ENCODE data around the gene SRMS.

The SRMS gene

DNA sequence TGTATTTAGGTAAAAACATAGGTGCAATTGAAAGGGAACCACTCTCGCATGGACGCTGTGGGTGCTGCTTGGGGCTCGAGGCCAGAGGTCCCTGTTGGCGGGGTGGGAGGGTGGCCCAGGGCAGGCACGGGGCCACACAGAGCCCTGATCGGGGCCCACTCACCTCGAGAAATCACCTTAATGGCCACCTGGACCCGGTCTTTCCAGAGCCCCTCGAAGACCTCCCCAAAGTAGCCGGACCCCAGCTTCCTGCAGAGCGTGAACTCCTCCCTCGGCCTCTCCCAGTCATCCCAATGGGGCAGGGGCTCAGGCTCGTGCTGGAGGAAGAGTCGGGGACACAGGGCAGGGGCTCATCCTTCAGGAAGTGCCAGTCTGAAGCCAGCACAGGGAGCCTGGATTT lies 14.2 kb downstream of the SRMS start:
- H3K27ac Mint-ChIP-seq: no peak overlapping the region
- peaks cover 2% of the 10 kb centered on the region for H3K4me1 Mint-ChIP-seq (ENCODE audit: low read depth)
- no peaks in the 10 kb centered on the region for H3K9me3 Mint-ChIP-seq (ENCODE audit: low read depth)
- H3K27me3 Mint-ChIP-seq: no peaks in the 10 kb centered on the region
- H3K4me3 Mint-ChIP-seq: no peak overlapping the region
- H3K36me3 Mint-ChIP-seq: no peaks in the 10 kb centered on the region

GRCh38 chr20:63532449-63532971 lies 15.0 kb downstream of the SRMS start:
- Mint-ChIP-seq H3K4me1 (ENCODE audit: low read depth) (peaks cover 3% of the 10 kb centered on the region), H3K27me3 (no peaks in the 10 kb centered on the region), H3K27ac (no peak overlapping the region), H3K4me3 (no peak overlapping the region), H3K36me3 (no peaks in the 10 kb centered on the region), H3K9me3 (ENCODE audit: low read depth) (no peaks in the 10 kb centered on the region)

- H3K27ac Mint-ChIP-seq: no peak overlapping the region
- peaks cover 3% of the 10 kb centered on the region for H3K4me1 Mint-ChIP-seq (ENCODE audit: low read depth)
- H3K36me3 Mint-ChIP-seq: no peaks in the 10 kb centered on the region
- no peak overlapping the region for H3K4me3 Mint-ChIP-seq
- no peaks in the 10 kb centered on the region for H3K27me3 Mint-ChIP-seq
- no peaks in the 10 kb centered on the region for H3K9me3 Mint-ChIP-seq (ENCODE audit: low read depth)
Measured at GRCh38 chr20:63531686-63532448, 15.7 kb downstream of the SRMS start.

- no peaks in the 10 kb centered on the region for H3K9me3 Mint-ChIP-seq (ENCODE audit: low read depth)
- no peaks in the 10 kb centered on the region for H3K27me3 Mint-ChIP-seq
- no peak overlapping the region for H3K27ac Mint-ChIP-seq
- no peaks in the 10 kb centered on the region for H3K36me3 Mint-ChIP-seq
- H3K4me1 Mint-ChIP-seq (ENCODE audit: low read depth): peaks cover 1% of the 10 kb centered on the region
- H3K4me3 Mint-ChIP-seq: no peak overlapping the region
Measured at GRCh38 chr20:63530788-63531160, 16.8 kb downstream of the SRMS start.

GRCh38 chr20:63529861-63530787 lies 17.4 kb downstream of the SRMS start:
- no peaks in the 10 kb centered on the region for H3K9me3 Mint-ChIP-seq (ENCODE audit: low read depth)
- no peak overlapping the region for H3K27ac Mint-ChIP-seq
- H3K36me3 Mint-ChIP-seq: no peaks in the 10 kb centered on the region
- no peaks in the 10 kb centered on the region for H3K27me3 Mint-ChIP-seq
- peaks cover 1% of the 10 kb centered on the region for H3K4me1 Mint-ChIP-seq (ENCODE audit: low read depth)
- no peak overlapping the region for H3K4me3 Mint-ChIP-seq

GRCh38 chr20:63529180-63529860 lies 18.2 kb downstream of the SRMS start:
- Mint-ChIP-seq H3K36me3 (no peaks in the 10 kb centered on the region), H3K4me3 (no peak overlapping the region), H3K27ac (no peak overlapping the region), H3K9me3 (ENCODE audit: low read depth) (no peaks in the 10 kb centered on the region), H3K4me1 (ENCODE audit: low read depth) (peaks cover 4% of the 10 kb centered on the region), H3K27me3 (no peaks in the 10 kb centered on the region)

GRCh38 chr20:63527184-63527583 lies 20.4 kb downstream of the SRMS start:
- Mint-ChIP-seq H3K27me3 (no peaks in the 10 kb centered on the region), H3K36me3 (peaks cover 2% of the 10 kb centered on the region), H3K9me3 (ENCODE audit: low read depth) (no peaks in the 10 kb centered on the region), H3K4me3 (no peak overlapping the region), H3K27ac (no peak overlapping the region), H3K4me1 (ENCODE audit: low read depth) (peaks cover 11% of the 10 kb centered on the region)

- Mint-ChIP-seq H3K36me3 (peaks cover 2% of the 10 kb centered on the region), H3K4me3 (no peak overlapping the region), H3K27me3 (no peaks in the 10 kb centered on the region), H3K27ac (no peak overlapping the region), H3K9me3 (ENCODE audit: low read depth) (no peaks in the 10 kb centered on the region), H3K4me1 (ENCODE audit: low read depth) (peaks cover 13% of the 10 kb centered on the region)
Measured at GRCh38 chr20:63525971-63526370, 21.6 kb downstream of the SRMS start.

GRCh38 chr20:63525185-63525584 lies 22.4 kb downstream of the SRMS start:
- Mint-ChIP-seq H3K27ac (no peak overlapping the region), H3K9me3 (ENCODE audit: low read depth) (no peaks in the 10 kb centered on the region), H3K27me3 (no peaks in the 10 kb centered on the region), H3K4me3 (no peak overlapping the region), H3K36me3 (peaks cover 2% of the 10 kb centered on the region), H3K4me1 (ENCODE audit: low read depth) (peaks cover 13% of the 10 kb centered on the region)

DNA sequence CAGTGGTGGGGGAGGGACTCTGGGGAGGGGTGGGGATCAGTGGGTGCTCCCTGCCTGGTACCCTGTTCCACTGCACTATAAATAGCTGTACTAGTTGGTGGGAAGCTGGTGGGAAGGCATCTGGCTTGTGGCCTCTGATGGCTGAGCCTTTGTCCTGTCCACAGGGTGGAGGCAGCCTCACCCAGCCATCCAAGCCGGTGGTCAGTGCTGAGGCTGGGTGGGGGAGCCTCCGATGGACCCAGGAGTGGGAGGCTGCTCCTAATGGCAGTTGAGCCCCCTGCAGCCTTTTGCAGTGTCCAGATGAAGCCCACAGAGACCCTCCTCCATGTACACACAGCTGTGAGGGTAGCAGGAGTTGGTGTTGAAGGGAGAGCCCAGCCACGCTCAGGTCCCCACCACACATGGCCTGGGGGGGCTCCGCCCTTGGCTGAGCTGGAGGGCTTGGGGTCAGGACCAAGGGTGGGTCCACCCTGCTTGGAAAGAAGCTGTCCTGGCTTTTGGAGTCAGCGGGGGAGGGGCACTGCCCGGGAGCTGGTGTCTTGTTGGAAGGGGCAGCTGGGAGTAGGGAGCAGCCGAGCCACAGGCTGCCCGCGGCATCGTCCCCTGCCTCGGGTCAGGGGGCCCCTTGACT lies 24.5 kb downstream of the SRMS start:
- Mint-ChIP-seq H3K27ac (no peak overlapping the region), H3K27me3 (no peaks in the 10 kb centered on the region), H3K36me3 (peaks cover 2% of the 10 kb centered on the region), H3K4me1 (ENCODE audit: low read depth) (peaks cover 15% of the 10 kb centered on the region), H3K4me3 (peak overlapping the region; percentile 20), H3K9me3 (ENCODE audit: low read depth) (no peaks in the 10 kb centered on the region)

GRCh38 chr20:63522091-63522868 lies 25.3 kb downstream of the SRMS start:
- Mint-ChIP-seq H3K36me3 (peaks cover 2% of the 10 kb centered on the region), H3K4me3 (peak overlapping the region; percentile 69), H3K4me1 (ENCODE audit: low read depth) (peaks cover 14% of the 10 kb centered on the region), H3K27me3 (no peaks in the 10 kb centered on the region), H3K9me3 (ENCODE audit: low read depth) (no peaks in the 10 kb centered on the region), H3K27ac (peak overlapping the region; percentile 72)

GRCh38 chr20:63521602-63522001 lies 25.9 kb downstream of the SRMS start:
- Mint-ChIP-seq H3K9me3 (ENCODE audit: low read depth) (no peaks in the 10 kb centered on the region), H3K4me1 (ENCODE audit: low read depth) (peaks cover 14% of the 10 kb centered on the region), H3K4me3 (peak overlapping the region; percentile 84), H3K36me3 (peaks cover 2% of the 10 kb centered on the region), H3K27ac (no peak overlapping the region), H3K27me3 (no peaks in the 10 kb centered on the region)

- Mint-ChIP-seq H3K4me1 (ENCODE audit: low read depth) (peaks cover 14% of the 10 kb centered on the region), H3K9me3 (ENCODE audit: low read depth) (no peaks in the 10 kb centered on the region), H3K27ac (no peak overlapping the region), H3K27me3 (no peaks in the 10 kb centered on the region), H3K36me3 (peaks cover 2% of the 10 kb centered on the region), H3K4me3 (peak overlapping the region; percentile 84)
Measured at GRCh38 chr20:63520934-63521601, 26.5 kb downstream of the SRMS start.

Data from activated naive CD8-positive, alpha-beta T cell (primary cell).